ENCODE data around the gene AQP1. TPM values are rescaled to one million over a fixed set of nuclear protein-coding genes. Genes with fewer than 3 reads are reported as not detected.

AQP1 gene
- polyA plus RNA-seq, 1 experiment, result 3.9 TPM

DNA sequence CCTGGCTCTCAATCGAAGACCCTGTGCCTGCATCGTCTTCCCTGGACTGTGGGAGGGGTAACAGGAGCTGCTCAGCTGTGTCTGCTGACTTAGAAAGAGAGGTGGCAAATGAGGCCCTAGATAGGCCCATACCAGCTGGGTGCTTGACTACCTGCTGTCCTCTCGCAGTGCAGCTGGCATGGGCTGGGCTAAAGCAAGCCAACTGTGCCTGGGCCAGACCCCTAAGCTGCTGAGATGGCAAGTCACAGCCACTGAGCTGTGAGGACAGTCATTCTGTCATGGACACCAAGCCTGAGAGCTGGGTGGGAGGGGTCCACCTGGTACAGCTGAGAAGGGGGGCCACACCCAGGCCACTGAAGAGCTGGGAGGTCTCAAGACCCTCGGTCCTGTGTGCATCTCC lies 45.8 kb upstream of the AQP1 start:
- ChIA-PET POLR2A (no interaction called here), CTCF (no interaction called here)
- TF ChIP-seq, protein P1, sequence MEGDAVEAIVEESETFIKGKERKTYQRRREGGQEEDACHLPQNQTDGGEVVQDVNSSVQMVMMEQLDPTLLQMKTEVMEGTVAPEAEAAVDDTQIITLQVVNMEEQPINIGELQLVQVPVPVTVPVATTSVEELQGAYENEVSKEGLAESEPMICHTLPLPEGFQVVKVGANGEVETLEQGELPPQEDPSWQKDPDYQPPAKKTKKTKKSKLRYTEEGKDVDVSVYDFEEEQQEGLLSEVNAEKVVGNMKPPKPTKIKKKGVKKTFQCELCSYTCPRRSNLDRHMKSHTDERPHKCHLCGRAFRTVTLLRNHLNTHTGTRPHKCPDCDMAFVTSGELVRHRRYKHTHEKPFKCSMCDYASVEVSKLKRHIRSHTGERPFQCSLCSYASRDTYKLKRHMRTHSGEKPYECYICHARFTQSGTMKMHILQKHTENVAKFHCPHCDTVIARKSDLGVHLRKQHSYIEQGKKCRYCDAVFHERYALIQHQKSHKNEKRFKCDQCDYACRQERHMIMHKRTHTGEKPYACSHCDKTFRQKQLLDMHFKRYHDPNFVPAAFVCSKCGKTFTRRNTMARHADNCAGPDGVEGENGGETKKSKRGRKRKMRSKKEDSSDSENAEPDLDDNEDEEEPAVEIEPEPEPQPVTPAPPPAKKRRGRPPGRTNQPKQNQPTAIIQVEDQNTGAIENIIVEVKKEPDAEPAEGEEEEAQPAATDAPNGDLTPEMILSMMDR (IDR thresholded peaks at IDR 0.05; ENCODE audit: insufficient read depth, low read depth, low read length), result no peak
- no peak overlapping the region for H3K4me3 ChIP-seq (ENCODE audit: low read depth, low read length)
- H3K36me3 ChIP-seq (ENCODE audit: control insufficient read depth, insufficient read depth, low read length), result no peaks in the 10 kb centered on the region
- DNase-seq (ENCODE audit: low read depth), result no peak
- H3K27me3 ChIP-seq (ENCODE audit: control insufficient read depth, insufficient read depth, low read length), result peaks cover 1% of the 10 kb centered on the region

DNA sequence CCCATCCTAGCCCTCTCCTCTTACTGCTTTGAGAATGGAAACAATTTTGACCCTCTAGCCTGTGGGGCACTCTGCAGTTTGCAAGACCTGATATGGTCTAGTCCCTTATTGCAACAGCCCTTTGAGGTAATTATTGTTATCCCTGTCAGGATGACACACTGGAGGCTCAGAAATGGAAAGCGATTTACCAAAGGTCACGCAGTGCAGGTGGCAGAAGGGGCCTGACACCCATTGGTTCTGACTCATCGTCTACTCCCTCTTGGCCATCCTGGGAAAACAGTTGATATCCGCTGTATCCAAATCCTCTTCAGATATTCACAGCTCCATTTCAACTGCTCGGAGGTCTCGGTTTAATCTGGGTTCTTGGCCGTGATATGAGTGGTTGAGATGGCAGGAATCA lies 44.7 kb upstream of the AQP1 start:
- ChIA-PET CTCF (no interaction called here), POLR2A (no interaction called here)
- no peaks in the 10 kb centered on the region for H3K36me3 ChIP-seq (ENCODE audit: control insufficient read depth, insufficient read depth, low read length)
- H3K4me3 ChIP-seq (ENCODE audit: low read depth, low read length), result no peak overlapping the region
- DNase-seq (ENCODE audit: low read depth), result no peak
- TF ChIP-seq, protein P1 (IDR thresholded peaks at IDR 0.05; ENCODE audit: insufficient read depth, low read depth, low read length), result no peak
- H3K27me3 ChIP-seq (ENCODE audit: control insufficient read depth, insufficient read depth, low read length), result peaks cover 1% of the 10 kb centered on the region

DNA sequence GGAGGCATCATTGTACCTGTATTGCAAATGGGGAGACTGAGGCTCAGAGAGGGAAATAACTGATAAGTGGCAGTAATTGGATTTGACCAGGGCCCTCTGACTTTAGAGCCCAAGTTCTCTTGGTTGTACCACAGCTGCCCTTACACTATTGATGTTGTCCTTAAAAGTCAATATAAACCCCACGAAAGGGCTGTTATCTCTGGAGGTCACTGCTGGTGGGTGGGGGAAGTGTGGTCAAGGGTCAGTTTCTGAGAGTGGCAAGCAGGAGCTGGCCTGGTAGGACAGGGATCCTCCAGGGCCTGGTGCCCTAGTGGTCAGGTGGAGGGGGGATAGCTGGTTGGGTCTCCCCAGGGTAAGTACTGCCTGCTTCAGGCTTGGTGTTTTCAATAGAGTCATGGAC lies 44.2 kb upstream of the AQP1 start:
- TF ChIP-seq, protein P1 (IDR thresholded peaks at IDR 0.05; ENCODE audit: insufficient read depth, low read depth, low read length), result no peak
- Histone ChIP-seq H3K36me3 (ENCODE audit: control insufficient read depth, insufficient read depth, low read length) (no peaks in the 10 kb centered on the region), H3K4me3 (ENCODE audit: low read depth, low read length) (no peak overlapping the region), H3K27me3 (ENCODE audit: control insufficient read depth, insufficient read depth, low read length) (peaks cover 1% of the 10 kb centered on the region)
- CTCF ChIA-PET, result no interaction called here
- POLR2A ChIA-PET, result no interaction called here
- no peak for DNase-seq (ENCODE audit: low read depth)

DNA sequence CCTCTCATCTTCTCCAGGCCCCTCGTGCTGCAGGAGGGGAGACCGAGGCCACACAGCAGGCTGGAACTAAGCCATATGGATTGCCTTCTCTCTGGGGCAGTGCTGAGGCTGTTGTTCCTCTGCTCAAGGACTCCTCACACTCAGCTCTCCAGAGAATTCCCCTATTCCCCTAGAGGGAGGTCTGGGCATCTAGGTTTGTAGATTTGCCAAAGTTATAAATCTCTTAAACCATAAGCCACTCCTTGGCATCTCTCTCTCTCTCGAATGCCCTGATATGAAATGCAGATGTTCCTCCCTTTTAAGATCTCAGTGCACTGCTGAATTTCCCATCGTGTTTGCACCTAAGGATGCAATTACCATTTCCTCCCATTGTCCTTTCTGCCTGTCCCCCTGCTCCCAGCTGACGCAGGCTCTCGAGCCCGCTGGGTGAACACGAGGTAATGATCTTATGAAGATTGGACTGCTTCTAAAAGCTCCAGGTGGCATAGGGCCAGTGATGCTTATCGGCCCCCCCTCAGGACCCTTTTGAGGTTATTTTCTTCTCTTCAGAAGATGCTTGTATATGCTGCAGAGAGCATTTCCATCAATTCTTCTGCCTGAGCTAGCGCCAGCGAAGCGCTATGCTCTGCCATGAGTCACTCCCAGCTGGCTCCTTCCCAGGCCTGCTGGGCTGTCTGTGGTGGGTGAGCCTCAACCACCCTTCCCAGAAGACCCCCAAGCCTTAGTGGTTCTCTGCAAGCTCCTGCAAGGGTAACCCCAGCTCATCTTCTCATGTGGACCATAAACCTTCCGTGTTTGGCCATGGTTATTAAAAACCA lies 41.6 kb upstream of the AQP1 start:
- CTCF ChIA-PET, result no interaction called here
- TF ChIP-seq, protein P1 (IDR thresholded peaks at IDR 0.05; ENCODE audit: insufficient read depth, low read depth, low read length), result no peak
- H3K4me3 ChIP-seq (ENCODE audit: low read depth, low read length), result no peak overlapping the region
- H3K27me3 ChIP-seq (ENCODE audit: control insufficient read depth, insufficient read depth, low read length), result peaks cover 1% of the 10 kb centered on the region
- POLR2A ChIA-PET, result no interaction called here
- peaks cover 3% of the 10 kb centered on the region; the same call in 1 of the 2 replicates for H3K36me3 ChIP-seq (ENCODE audit: control insufficient read depth, insufficient read depth, low read length)
- no peak for DNase-seq (ENCODE audit: low read depth)

DNA sequence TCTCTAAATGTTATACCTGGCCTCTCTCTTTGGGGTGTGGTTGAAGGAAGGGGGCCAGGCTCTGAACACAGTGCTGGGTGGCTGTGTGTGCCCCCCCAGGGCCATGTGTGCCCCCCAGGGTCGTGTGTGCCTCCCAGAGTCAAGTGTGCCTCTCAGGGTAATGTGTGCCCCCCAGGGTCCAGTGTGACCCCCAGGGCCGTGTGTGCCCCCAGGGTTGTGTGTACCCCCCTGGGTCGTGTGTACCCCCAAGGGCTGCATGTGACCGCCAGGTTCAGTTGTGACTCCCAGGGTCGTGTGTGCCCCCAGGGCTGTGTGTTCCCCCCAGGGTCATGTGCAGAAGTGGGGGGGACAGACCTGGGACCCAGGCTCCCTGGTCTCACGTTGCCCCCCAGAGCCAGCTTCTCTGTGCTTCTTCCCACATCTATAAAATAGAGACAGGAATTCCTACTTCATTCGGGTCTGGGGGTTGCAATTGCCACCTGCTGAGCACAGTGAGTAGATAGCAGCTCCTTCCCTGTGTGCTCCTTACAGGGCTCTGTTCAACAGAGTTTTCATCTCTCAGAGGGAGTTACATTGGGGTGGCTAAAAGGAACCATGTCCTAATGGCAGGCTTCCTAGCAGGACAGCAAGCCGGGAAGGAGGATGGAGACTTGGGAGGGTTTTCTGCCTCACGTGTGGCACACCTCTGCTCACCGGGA lies 40.7 kb upstream of the AQP1 start:
- H3K4me3 ChIP-seq (ENCODE audit: low read depth, low read length), result no peak overlapping the region
- DNase-seq (ENCODE audit: low read depth), result no peak
- peaks cover 1% of the 10 kb centered on the region for H3K27me3 ChIP-seq (ENCODE audit: control insufficient read depth, insufficient read depth, low read length)
- POLR2A ChIA-PET, result no interaction called here
- peaks cover 3% of the 10 kb centered on the region; the same call in 1 of the 2 replicates for H3K36me3 ChIP-seq (ENCODE audit: control insufficient read depth, insufficient read depth, low read length)
- TF ChIP-seq, protein P1 (IDR thresholded peaks at IDR 0.05; ENCODE audit: insufficient read depth, low read depth, low read length), result no peak
- CTCF ChIA-PET, result no interaction called here
